ENCODE results near the gene KCNQ5.

Gene KCNQ5

DNA sequence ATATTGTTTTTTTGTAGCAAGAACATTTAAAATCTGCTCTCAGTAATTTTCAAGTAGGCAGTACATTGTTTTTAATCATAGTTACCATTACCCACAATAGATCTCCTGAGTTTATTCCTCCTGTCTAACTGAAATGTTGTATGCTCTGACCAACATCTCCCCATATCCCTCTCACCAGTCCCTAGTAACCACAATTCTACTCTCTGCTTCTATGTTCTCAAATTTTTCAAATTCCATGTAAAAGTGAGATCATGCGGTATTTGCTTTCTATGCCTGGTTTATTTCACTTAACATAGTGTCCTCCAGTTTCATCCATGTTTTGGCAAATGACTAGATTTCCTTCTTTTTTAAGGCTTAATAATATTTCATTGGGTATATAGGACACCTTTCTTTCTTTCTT is 300.5 kb downstream of the KCNQ5 start:
- no peak for DNase-seq

DNA sequence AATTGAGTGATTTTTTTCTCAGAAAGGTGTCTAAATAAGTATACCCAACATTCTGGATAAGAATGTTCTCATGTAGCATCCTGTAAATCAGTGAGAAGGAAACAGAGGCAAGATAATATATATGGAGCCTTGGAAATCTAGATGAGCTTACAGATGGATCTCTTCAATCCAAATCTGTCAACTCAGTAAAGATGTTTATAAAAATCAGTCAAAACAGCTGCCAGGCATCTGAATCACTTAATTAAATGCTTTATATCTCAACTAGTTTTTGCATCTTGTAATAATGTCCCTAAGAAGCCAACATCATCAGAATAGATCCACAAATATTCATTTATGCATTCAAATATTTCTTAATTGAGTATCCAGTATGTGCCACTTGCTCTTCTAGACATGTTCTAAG is 303.3 kb downstream of the KCNQ5 start:
- no peak for DNase-seq

GRCh38 chr6:72930556-72931132 is 308.8 kb downstream of the KCNQ5 start:
- no peak for DNase-seq

DNA sequence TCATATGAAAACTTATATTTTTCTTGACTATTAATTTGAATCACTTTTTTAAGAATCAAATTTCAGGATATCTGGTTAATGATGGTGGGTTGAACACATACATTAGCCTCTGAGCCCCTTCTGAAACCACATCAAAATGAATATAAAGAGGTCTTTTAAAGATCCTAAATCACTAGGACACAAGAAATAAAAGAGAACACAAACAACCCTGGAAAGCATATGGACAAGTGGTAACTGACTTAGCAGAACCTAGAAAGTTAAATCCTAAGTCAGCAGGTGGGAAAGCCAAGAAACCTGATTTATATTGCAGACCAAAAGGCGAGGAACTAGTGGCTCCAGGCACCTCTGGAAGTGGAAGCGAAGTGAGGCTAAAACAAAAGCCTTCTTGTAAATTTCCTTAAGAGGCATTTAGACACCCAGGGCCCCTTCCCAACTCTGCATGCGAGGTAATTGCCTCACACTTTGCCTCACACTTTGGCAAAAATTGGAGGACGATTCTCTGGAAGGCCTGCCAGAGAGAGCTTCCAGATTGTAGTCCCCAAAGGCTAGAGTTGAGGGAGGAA is 309.5 kb downstream of the KCNQ5 start:
- no peak for DNase-seq

- no peak for DNase-seq
Observed at GRCh38 chr6:72933233-72933632, 311.4 kb downstream of the KCNQ5 start.

DNA sequence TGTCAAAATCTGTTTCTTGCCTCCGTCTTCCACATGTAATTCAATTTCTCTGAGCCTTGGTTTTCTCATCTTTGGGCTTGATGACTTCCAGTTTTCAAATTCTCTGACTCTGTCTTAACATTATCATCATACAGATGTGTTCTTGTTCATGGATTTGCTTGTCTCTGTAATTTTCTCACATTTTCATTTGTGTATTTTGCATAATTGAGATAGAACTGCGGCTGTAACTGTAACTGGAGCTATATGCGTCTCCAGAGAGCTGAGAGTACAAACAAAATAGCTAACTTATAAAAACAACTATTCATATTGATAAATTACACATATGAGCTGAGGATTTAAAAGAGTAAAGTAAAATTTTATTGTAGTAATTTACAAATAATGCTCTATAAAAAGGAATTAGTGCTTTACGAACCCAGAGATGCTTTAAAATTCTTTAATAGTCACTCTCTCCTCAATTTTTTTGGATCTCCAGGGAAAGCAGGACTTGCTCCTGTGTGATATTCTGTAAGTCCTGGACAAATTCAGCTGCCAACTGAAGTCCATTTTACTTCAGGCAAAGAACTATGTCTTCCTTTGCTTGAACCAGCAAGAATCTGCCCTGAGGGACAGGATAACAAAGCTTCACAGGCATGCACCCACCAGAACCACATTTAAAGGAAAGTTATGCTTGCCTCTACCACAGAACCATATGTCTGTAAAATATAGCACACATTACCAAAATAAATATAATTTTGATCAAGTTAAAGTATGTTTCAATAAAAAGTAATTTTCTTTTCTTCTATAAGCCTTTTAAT is 315.1 kb downstream of the KCNQ5 start:
- no peak for DNase-seq

GRCh38 chr6:72938104-72938503 is 316.2 kb downstream of the KCNQ5 start:
- no peak for DNase-seq

- DNase-seq, result no peak
Observed at GRCh38 chr6:72939004-72939403, 317.1 kb downstream of the KCNQ5 start.

DNA sequence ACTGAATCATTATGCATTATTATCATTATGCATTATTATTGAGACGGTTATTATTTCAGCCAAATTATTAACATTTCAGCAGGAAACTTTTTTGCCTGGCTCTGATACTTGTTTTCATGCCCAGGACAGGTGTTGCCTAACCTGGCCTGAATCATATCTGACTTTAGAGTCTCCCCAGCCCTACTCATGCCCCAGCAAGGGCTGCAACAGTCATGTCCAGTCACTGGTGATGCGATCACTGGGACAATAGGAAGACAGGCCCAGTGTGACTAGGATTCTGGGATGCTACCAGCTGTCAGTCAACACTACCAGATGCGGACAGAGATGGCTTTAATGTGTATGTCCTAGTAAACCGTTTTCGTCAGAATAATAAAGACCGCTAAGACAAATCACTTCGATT is 318.4 kb downstream of the KCNQ5 start:
- DNase-seq, result no peak

GRCh38 chr6:72941263-72941662 is 319.4 kb downstream of the KCNQ5 start:
- DNase-seq, result no peak

GRCh38 chr6:72941751-72942150 is 319.9 kb downstream of the KCNQ5 start:
- DNase-seq, result no peak

DNA sequence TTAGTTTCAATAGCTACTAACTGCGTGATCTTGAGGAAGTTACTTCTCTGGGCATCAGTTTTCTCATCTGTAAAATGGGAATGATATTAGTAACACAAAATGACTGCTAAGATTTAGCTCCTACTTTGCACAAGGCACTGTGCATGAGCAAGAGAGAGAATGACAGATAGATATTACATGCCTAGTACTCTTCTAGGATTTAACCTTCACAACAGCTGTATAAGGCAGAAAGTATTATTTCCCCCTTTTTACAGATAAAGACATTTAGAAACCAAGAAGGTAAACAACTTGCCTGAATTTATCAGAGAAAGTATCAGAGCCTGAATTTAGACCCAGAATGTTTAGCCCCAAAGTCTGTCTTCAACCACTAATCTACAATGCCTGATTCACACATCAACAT is 321.8 kb downstream of the KCNQ5 start:
- no peak for DNase-seq

DNA sequence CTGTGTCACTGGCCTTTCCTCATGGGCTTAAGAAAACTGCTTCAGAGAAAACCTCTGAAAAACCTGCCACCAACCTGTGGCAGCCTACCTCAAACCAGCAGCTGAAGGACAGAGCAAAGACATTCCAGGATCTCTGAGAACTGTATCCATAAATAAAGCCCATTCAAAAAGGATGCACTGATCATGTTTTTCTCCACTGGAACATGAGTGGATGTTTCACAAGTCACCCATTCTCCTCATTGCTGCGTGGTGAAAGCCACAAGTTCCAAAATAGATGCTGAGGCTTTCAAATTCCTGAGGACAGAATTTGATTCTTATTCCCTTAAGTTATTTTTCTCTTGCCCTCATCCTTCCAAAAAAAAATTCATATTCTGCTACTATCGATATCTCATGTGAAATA is 322.8 kb downstream of the KCNQ5 start:
- DNase-seq, result no peak

DNA sequence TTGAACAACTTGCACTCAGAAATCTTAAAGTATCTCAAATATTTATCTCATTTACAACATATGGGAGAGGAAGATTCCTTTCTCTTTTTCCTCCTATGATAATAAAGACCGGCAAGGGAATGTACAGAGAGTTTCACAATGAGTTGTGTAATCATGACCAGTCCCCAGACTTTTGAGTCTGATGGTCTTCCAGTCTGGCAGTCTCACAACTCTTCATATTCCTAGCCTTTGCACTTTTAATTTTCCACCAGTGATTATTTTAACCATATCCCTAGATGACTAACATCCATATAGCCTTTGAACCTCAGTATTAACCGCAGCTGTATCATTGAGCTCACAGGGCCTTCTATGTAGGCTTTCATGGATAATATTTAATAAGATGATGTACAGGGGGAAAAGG is 324.9 kb downstream of the KCNQ5 start:
- DNase-seq, result no peak

- DNase-seq, result no peak
Observed at GRCh38 chr6:72947534-72947933, 325.7 kb downstream of the KCNQ5 start.

GRCh38 chr6:72948153-72948552 is 326.3 kb downstream of the KCNQ5 start:
- no peak for DNase-seq

- DNase-seq, result no peak
Observed at GRCh38 chr6:72950114-72950860, 328.4 kb downstream of the KCNQ5 start.

GRCh38 chr6:72952808-72953630 is 331.2 kb downstream of the KCNQ5 start:
- no peak for DNase-seq

DNA sequence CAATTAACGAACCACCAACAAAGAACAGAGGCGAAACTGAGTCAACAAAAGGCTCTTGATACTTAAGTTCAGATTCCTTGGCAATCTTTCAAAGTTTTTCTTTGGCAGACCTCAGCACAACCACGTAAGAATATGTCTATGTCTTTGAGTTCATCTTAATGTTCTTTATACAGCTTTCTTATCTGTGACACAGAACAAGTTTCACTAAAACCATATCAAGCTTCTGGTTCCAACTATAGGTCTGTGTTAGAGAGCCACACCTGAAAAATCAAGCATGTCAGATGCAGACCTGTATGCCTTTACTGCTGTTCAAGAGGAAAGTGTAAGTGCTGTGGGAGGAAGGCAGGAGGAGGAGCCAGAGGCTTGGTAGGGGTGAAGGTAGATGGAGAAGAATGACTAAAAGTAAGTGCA is 332.1 kb downstream of the KCNQ5 start:
- DNase-seq, result no peak

DNA sequence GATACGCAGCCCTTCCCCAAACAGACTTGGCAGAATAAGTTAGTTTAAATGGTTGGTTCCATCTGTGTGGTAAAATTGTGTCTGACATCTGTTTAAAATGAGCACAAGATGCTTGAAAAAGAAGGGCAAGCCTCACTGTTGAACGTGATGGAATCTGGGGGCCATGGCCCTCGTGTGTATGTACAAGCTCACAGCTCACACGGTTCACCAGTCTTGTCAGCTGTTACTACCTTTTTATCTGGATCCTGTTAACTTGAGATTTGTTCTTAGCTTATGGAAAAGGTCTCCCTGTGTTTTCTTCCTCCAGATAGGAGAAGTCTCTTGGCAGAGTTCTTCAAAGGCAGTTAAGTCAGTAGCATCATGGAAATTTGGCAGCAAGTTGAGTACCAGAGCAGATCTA is 332.9 kb downstream of the KCNQ5 start:
- no peak for DNase-seq

DNA sequence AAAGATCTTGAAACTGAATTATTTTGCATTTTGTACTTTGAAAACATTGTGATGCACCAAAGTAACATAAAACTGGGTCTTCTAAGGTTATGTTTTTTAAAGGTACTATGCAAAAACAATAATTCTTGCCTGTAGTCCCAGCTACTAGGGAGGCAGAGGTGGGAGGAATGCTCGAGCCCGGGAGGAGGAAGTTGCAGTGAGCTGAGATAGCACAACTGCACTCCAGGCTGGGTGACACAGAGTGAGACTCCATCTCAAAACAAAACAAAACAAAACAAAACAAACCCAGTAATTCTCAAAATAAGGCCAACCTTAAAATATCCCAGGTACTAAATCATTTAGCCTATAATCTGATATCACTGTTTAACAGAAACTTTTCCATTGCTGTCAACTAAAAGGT is 333.8 kb downstream of the KCNQ5 start:
- no peak for DNase-seq

GRCh38 chr6:72956272-72956671 is 334.4 kb downstream of the KCNQ5 start:
- DNase-seq, result no peak

DNA sequence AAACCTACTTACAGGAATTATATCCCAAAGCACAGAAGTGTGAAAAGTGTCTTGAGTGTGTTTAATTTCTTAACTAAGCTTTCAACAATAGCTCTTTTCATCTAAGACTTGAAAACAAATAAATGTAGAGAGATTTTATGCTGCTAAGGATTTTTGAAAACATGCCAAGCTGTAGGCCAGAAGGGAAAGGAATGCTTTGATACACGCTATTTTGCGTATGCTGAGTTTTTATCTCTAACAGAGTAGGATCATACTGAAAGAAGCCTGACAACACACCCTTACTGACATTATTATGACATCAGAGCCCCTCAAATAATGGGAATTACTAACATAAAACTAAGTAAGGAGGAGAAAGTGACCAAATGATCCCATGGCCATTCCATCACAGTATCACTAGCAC is 338.0 kb downstream of the KCNQ5 start:
- DNase-seq, result no peak
